Ascending aorta (tissue), 2 donors: ENCODE measurements around the gene CCDC134. TPM values are rescaled to one million over a fixed set of nuclear protein-coding genes. Genes with fewer than 3 reads are reported as not detected.

Source experiments
- DNase-seq, 2 donors: peaks; one replicate each; pipeline ENCODE4 v3.0.0-alpha.2; 2019; ENCODE audit warnings: low spot score in 2 of 2
- H3K27ac ChIP-seq, 2 donors: fragments of 200-600 bp; sonication (generic); one replicate each; pipeline ENCODE4 v1.5.1; 2016 to 2017; ENCODE audit warnings: mild to moderate bottlenecking in 1 of 2
- H3K27me3 ChIP-seq: fragments of 200-600 bp; sonication (generic); one replicate; pipeline ENCODE4 v1.5.1; 2017
- H3K36me3 ChIP-seq, 2 donors: fragments of 200-600 bp; sonication (generic); one replicate each; pipeline ENCODE4 v1.5.1; 2016
- H3K4me1 ChIP-seq, 2 donors: fragments of 200-600 bp; sonication (generic); one replicate each; pipeline ENCODE4 v1.5.1; 2016 to 2017; ENCODE audit warnings: mild to moderate bottlenecking in 1 of 2
- H3K4me3 ChIP-seq, 2 donors: fragments of 200-600 bp; sonication (generic); one replicate each; pipeline ENCODE4 v1.5.1; 2016 to 2017; ENCODE audit warnings: mild to moderate bottlenecking in 1 of 2
- H3K9me3 ChIP-seq, 2 donors: fragments of 200-600 bp; sonication (generic); one replicate each; pipeline ENCODE4 v1.5.1; 2016
- intact Hi-C: fragments of 100-400 bp; cut with DNase I; formaldehyde crosslinking; loops from one replicate; pipeline ENCODE4 v1.15.1; 2023
- total RNA-seq: library from RNA; depleted of rRNA; stranded (reverse); fragments of >200 nt; gene quantifications from one replicate; pipeline ENCODE4 v1.1.0, GENCODE V29; 2016
- TF ChIP-seq, protein P1 (sequence below), 3 experiments: fragments of 200-600 bp in 2 of 3; fragments of 450-650 bp in 1 of 3; sonication (generic) in 2 of 3; IDR thresholded peaks; one replicate each; pipeline ENCODE4 v1.5.1; 2016 to 2019; ENCODE audit warnings: antibody characterized with exemption in 3 of 3, mild to moderate bottlenecking in 1 of 3, moderate library complexity in 1 of 3

The CCDC134 gene
- total RNA-seq, 1 donor from 2014 or later, result 6.4 TPM

GRCh38 chr22:41813726-41814410 lies 13.4 kb downstream of the CCDC134 start:
- TF ChIP-seq, protein P1, sequence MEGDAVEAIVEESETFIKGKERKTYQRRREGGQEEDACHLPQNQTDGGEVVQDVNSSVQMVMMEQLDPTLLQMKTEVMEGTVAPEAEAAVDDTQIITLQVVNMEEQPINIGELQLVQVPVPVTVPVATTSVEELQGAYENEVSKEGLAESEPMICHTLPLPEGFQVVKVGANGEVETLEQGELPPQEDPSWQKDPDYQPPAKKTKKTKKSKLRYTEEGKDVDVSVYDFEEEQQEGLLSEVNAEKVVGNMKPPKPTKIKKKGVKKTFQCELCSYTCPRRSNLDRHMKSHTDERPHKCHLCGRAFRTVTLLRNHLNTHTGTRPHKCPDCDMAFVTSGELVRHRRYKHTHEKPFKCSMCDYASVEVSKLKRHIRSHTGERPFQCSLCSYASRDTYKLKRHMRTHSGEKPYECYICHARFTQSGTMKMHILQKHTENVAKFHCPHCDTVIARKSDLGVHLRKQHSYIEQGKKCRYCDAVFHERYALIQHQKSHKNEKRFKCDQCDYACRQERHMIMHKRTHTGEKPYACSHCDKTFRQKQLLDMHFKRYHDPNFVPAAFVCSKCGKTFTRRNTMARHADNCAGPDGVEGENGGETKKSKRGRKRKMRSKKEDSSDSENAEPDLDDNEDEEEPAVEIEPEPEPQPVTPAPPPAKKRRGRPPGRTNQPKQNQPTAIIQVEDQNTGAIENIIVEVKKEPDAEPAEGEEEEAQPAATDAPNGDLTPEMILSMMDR (IDR thresholded peaks at IDR 0.05), result no peak
- Histone ChIP-seq H3K27ac (no peak overlapping the region), H3K9me3 (no peaks in the 10 kb centered on the region), H3K4me1 (no peaks in the 10 kb centered on the region), H3K27me3 (no peaks in the 10 kb centered on the region), H3K4me3 (no peak overlapping the region), H3K36me3 (peaks cover 8 to 24% of the 10 kb centered on the region in 2 donors)
- intact Hi-C loops, result no loop called here
- DNase-seq, result no peak

GRCh38 chr22:41815716-41816115 lies 15.2 kb downstream of the CCDC134 start:
- intact Hi-C loops, result no loop called here
- Histone ChIP-seq H3K4me3 (no peak overlapping the region), H3K36me3 (peaks cover 0 to 16% of the 10 kb centered on the region in 2 donors), H3K4me1 (no peaks in the 10 kb centered on the region), H3K27ac (no peak overlapping the region), H3K27me3 (no peaks in the 10 kb centered on the region), H3K9me3 (no peaks in the 10 kb centered on the region)
- DNase-seq, result no peak
- TF ChIP-seq, protein P1 (IDR thresholded peaks at IDR 0.05), result no peak

- H3K36me3 ChIP-seq, result peaks cover 0 to 13% of the 10 kb centered on the region in 2 donors
- H3K4me1 ChIP-seq, result no peaks in the 10 kb centered on the region
- no peaks in the 10 kb centered on the region for H3K9me3 ChIP-seq
- intact Hi-C loops, result no loop called here
- no peak for DNase-seq
- H3K27ac ChIP-seq, result no peak overlapping the region
- TF ChIP-seq, protein P1 (IDR thresholded peaks at IDR 0.05), result no peak
- no peaks in the 10 kb centered on the region for H3K27me3 ChIP-seq
- no peak overlapping the region for H3K4me3 ChIP-seq
Observed at GRCh38 chr22:41816241-41816640, 15.8 kb downstream of the CCDC134 start.

DNA sequence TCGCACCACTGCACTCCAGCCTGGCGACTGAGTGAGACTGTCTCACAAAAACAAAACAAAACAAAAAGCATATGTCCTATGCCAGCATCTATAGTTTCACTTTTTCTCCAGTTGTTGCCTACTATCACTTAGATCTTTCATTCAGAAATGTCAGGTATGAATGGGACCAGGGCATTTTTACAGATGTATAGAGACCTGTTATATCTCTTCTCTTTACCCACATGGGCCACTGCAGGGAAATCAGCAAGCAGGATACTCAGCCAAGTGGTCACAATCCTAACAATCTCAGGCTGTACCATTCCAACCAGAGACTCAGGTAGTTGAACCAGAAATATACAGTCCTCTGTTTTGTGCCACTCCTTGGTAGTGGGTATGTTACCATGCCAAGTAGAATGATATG lies 16.4 kb downstream of the CCDC134 start:
- intact Hi-C loops, result no loop called here
- TF ChIP-seq, protein P1 (IDR thresholded peaks at IDR 0.05), result no peak
- no peaks in the 10 kb centered on the region for H3K27me3 ChIP-seq
- DNase-seq, result no peak
- H3K4me1 ChIP-seq, result no peaks in the 10 kb centered on the region
- H3K9me3 ChIP-seq, result no peaks in the 10 kb centered on the region
- no peak overlapping the region for H3K27ac ChIP-seq
- H3K36me3 ChIP-seq, result peaks cover 0 to 8% of the 10 kb centered on the region in 2 donors
- no peak overlapping the region for H3K4me3 ChIP-seq

DNA sequence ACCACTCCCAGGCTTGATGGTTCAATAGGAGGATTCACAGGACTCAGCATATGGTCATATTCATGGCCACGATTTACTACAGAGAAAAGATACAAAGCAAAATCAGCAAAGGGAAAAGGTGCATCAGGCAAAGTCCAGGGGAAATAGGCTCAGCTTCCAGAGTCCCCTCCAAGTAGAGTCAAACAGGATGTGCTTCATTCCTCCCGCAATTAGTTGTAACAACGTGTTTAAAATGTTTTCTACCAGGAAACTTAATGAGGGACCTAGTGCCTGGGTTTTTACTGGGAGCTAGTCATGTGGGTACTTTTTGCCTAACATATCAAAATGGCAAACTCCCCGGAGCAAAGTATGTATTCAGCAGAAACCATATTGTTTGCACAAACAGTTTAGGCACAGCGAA lies 17.5 kb downstream of the CCDC134 start:
- no peak overlapping the region for H3K4me3 ChIP-seq
- H3K4me1 ChIP-seq, result no peaks in the 10 kb centered on the region
- DNase-seq, result no peak
- H3K9me3 ChIP-seq, result no peaks in the 10 kb centered on the region
- intact Hi-C loops, result no loop called here
- TF ChIP-seq, protein P1 (IDR thresholded peaks at IDR 0.05), result no peak
- H3K27ac ChIP-seq, result no peak overlapping the region
- no peaks in the 10 kb centered on the region for H3K27me3 ChIP-seq
- H3K36me3 ChIP-seq, result peaks cover 0 to 6% of the 10 kb centered on the region in 2 donors
